ACC112 (cell line): Measurements from ENCODE around the gene SLC22A3.

ENCODE experiments used
- H2AFZ ChIP-seq: fragments of 200-600 bp; sonication (generic); one replicate; pipeline ENCODE4 v1.6.0; 2017; ENCODE audit warnings: antibody characterized with exemption, low read length; ENCODE audit not compliant: unreplicated experiment
- H3K27ac ChIP-seq: fragments of 200-600 bp; sonication (generic); 2 replicates; pipeline ENCODE4 v1.5.1; 2014; ENCODE audit warnings: low read depth, mild to moderate bottlenecking, antibody characterized with exemption, low read length, moderate library complexity
- H3K27me3 ChIP-seq: fragments of 200-600 bp; sonication (generic); 2 replicates; pipeline ENCODE4 v1.6.1; 2014; ENCODE audit warnings: mild to moderate bottlenecking, antibody characterized with exemption, low read length, moderate library complexity, mixed read lengths; ENCODE audit not compliant: insufficient read depth
- H3K36me3 ChIP-seq: fragments of 200-600 bp; sonication (generic); 2 replicates; pipeline ENCODE4 v1.6.1; 2016; ENCODE audit warnings: mild to moderate bottlenecking, antibody characterized with exemption, low read length, moderate library complexity, mixed read lengths; ENCODE audit not compliant: insufficient read depth
- H3K4me1 ChIP-seq: fragments of 200-600 bp; sonication (generic); one replicate; pipeline ENCODE4 v1.6.1; 2016; ENCODE audit warnings: low read length, mixed read lengths; ENCODE audit not compliant: insufficient read depth, unreplicated experiment, control insufficient read depth
- H3K4me3 ChIP-seq: fragments of 200-600 bp; sonication (generic); 2 replicates; pipeline ENCODE4 v1.5.1; 2014; ENCODE audit warnings: mild to moderate bottlenecking, low read depth, low read length
- H3K79me2 ChIP-seq: fragments of 200-600 bp; sonication (generic); one replicate; pipeline ENCODE4 v1.6.0; 2016; ENCODE audit warnings: low read length; ENCODE audit not compliant: control insufficient read depth, unreplicated experiment, insufficient read depth

Gene SLC22A3

DNA sequence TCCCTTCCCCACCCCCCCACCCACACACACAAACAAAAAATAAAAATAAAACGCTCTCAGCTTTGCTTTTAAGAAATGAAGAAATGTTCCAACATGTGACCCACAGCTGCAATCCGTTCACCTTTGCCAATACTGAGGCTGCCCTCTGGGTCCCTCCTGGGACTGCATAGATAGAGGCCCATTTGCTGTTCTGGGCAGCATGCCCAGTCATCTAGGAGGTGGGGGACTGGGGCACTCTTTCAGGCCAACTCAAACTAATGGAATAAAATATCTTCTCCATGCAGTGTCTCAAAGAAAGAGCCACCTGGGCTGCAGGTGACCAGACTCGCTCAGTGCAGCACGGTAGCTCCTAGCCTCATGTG, 79.9 kb downstream of the SLC22A3 start:
- peaks cover 44% of the 10 kb centered on the region for H3K4me1 ChIP-seq

DNA sequence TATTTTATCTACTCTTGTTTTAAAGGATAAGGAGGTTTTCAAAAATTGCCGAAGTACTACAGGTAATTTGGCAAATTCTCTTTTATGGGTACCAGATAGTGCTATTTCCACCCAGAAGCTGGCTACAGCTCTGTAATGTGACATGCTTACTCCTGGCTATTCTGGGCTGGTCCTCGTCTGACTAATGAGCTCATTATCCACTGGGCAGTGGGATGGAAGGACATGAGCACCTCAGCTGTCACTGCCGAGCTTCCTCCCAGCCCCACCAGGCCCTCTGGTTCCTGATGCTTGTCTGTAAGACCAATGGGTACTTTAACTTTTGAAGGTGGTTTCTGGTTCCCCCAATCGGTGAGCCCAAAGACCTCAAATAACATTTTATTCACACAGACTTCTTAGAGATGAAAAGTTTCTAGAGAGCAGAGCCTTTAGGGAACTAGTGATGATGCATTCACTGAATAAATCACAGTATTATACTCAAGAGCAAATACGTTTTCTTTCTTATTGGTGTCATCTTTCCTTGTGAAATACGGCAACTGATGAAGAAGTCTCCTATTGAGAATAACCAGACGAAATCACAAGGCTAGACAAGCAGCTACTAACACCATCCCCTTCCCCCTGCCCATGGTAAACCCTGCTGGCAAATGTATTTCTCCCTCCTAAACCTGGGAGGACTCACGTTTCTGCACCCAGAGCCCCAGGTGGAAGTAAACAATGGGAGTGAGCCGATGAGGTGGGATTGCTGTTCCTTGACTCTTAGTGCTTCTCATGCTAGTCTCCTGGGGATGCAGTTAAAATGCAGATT, 80.8 kb downstream of the SLC22A3 start:
- Histone ChIP-seq H3K4me1 (peaks cover 44% of the 10 kb centered on the region), H3K79me2 (no peaks in the 10 kb centered on the region), H3K27me3 (no peaks in the 10 kb centered on the region), H3K36me3 (no peaks in the 10 kb centered on the region), H3K27ac (no peak overlapping the region), H2AFZ (no peak overlapping the region), H3K4me3 (no peak overlapping the region)

More for the DNA sequence above, 79.9 kb downstream of the SLC22A3 start:
- no peaks in the 10 kb centered on the region for H3K79me2 ChIP-seq
- no peak overlapping the region for H3K4me3 ChIP-seq
- H3K27me3 ChIP-seq = no peaks in the 10 kb centered on the region
- no peaks in the 10 kb centered on the region for H3K36me3 ChIP-seq
- no peak overlapping the region for H3K27ac ChIP-seq
- no peak overlapping the region for H2AFZ ChIP-seq

DNA sequence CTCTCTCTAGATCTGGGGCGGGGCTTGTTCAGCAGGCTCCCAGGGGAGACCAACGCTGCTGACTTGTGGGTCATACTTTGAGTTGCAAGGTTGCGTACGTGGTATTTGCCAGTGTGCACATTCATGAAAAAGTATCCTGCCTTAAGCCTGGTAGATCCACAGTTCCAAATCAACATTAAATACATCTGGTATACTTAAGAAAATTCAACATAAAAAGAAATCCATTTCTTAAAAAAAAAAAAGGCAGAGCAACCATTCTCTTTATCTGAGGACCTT, 81.4 kb downstream of the SLC22A3 start:
- Histone ChIP-seq H3K27me3 (no peaks in the 10 kb centered on the region), H3K36me3 (no peaks in the 10 kb centered on the region), H3K4me1 (peaks cover 44% of the 10 kb centered on the region), H3K4me3 (no peak overlapping the region), H2AFZ (no peak overlapping the region), H3K27ac (no peak overlapping the region), H3K79me2 (no peaks in the 10 kb centered on the region)

DNA sequence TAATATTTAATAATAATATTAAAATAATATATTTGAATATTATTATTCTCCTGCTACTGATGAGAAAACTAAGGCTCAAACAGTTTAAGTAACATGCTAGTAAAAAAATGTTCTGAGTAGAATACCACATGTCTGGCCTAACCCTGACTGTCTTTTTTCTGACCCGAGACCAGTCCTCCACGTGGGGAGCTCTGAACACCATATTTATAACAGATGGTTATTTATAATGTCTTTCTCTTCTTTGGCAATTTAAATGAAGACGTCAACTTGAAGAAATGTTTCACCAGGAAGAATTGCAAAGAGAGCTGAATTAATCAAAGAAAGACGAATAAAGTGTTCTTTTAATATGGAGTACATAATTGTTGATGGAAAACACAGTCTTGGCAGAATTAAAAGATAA, 82.0 kb downstream of the SLC22A3 start:
- H2AFZ ChIP-seq = no peak overlapping the region
- no peak overlapping the region for H3K4me3 ChIP-seq
- peaks cover 2% of the 10 kb centered on the region; the same call in 1 of the 2 replicates for H3K27me3 ChIP-seq
- peaks cover 44% of the 10 kb centered on the region for H3K4me1 ChIP-seq
- no peaks in the 10 kb centered on the region for H3K79me2 ChIP-seq
- no peaks in the 10 kb centered on the region for H3K36me3 ChIP-seq
- no peak overlapping the region for H3K27ac ChIP-seq

DNA sequence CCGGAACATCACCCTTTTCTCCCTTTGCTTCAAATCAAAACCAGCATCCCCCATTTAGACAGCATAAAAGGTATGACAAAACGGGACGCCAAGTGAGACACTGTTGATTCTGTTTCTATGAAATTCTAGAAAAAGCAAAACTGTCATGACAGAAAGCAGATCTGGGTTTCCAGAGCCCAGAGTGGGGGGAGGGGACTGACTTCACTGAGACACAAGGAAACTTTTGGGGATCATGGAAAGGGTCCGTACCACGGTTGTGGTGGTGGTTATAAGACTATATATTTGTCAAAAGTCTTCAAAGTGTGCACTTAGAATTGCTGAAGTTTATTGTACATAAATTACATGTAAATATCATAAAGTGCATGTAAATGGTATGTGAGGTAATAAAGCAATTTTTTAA, 82.6 kb downstream of the SLC22A3 start:
- Histone ChIP-seq H3K4me3 (peak overlapping the region; percentile 1; the same call in 1 of the 2 replicates), H3K27me3 (peaks cover 6% of the 10 kb centered on the region; the same call in 1 of the 2 replicates), H2AFZ (no peak overlapping the region), H3K36me3 (no peaks in the 10 kb centered on the region), H3K27ac (peak overlapping the region; percentile 82), H3K79me2 (no peaks in the 10 kb centered on the region), H3K4me1 (peaks cover 44% of the 10 kb centered on the region)

DNA sequence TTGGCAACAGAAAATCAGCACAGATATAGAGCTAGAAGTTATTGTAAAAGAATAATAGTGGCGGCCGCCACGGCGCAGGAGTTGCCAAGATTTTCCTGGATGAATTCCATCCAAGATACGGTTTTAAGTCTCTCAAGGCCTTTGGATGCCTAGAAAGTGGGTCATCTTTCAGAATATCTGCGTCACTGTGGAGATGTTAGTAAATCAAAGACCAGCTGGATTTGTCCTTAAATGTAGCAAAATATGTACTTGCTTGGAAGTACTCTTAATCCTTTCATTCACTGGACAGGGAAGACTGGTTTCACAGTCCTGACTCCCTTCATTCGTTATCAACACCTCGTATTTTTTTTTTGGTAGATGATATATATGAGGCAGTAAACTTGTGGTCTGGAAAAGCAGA, 83.0 kb downstream of the SLC22A3 start:
- peaks cover 44% of the 10 kb centered on the region for H3K4me1 ChIP-seq
- H3K4me3 ChIP-seq = peak overlapping the region; percentile 1; the same call in 1 of the 2 replicates
- peak overlapping the region; percentile 82 for H3K27ac ChIP-seq
- no peaks in the 10 kb centered on the region for H3K36me3 ChIP-seq
- peaks cover 6% of the 10 kb centered on the region; the same call in 1 of the 2 replicates for H3K27me3 ChIP-seq
- no peaks in the 10 kb centered on the region for H3K79me2 ChIP-seq
- peak overlapping the region; percentile 11 for H2AFZ ChIP-seq

DNA sequence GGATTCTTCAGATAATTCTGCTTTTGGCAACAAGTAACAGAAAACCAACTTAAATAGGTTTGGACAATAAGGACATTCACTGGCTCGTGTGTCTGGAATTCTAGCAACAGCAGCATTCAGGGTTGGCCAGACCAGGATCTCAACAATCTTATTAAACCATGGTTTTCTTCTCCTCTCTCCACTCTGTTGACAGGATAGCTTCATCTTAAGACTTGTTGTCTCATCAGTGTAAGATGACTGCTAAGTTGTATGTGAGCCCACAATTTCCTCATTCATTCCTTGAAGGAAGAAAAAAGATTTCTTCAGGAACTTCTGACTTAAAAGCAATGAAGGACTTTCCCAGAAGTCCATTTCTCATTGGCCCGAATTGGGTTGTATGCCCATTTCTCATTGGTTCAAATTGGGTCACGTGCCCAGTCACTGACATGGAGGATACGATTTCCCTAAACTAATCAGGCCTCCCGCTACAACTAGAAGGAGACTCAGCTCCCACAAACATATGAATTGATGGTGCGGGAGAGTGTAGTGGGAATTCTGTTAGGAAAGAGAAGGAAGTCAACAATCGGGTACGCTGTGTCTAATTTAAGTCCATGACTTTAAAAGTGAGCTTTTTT, 83.7 kb downstream of the SLC22A3 start:
- peak overlapping the region; percentile 11 for H2AFZ ChIP-seq
- H3K27ac ChIP-seq = peak overlapping the region; percentile 82
- H3K79me2 ChIP-seq = no peaks in the 10 kb centered on the region
- H3K4me3 ChIP-seq = peak overlapping the region; percentile 1; the same call in 1 of the 2 replicates
- peaks cover 6% of the 10 kb centered on the region; the same call in 1 of the 2 replicates for H3K27me3 ChIP-seq
- H3K36me3 ChIP-seq = no peaks in the 10 kb centered on the region
- H3K4me1 ChIP-seq = peaks cover 42% of the 10 kb centered on the region

DNA sequence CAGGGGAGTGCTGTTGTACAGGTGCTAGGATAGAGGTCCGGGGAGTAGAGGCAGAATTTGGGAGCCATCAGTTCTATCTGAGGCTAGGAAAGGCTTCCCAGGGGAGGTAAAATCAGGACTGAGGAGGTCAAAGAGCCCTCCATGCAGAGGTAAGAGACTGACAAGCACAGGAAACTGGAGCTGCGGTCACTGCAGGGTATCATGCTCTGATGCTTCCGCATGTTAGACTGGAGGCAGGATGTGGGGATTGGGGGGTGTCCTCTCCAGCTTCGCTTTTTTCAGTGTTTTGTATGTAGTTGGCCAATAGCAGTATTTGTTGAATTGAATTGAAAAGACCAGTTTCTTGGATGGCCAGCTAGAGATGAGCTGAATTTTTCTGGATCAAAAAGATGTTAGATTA, 87.8 kb downstream of the SLC22A3 start:
- H2AFZ ChIP-seq = no peak overlapping the region
- H3K4me1 ChIP-seq = peaks cover 11% of the 10 kb centered on the region
- no peaks in the 10 kb centered on the region for H3K36me3 ChIP-seq
- H3K79me2 ChIP-seq = no peaks in the 10 kb centered on the region
- peaks cover 19% of the 10 kb centered on the region for H3K27me3 ChIP-seq
- no peak overlapping the region for H3K27ac ChIP-seq
- no peak overlapping the region for H3K4me3 ChIP-seq

DNA sequence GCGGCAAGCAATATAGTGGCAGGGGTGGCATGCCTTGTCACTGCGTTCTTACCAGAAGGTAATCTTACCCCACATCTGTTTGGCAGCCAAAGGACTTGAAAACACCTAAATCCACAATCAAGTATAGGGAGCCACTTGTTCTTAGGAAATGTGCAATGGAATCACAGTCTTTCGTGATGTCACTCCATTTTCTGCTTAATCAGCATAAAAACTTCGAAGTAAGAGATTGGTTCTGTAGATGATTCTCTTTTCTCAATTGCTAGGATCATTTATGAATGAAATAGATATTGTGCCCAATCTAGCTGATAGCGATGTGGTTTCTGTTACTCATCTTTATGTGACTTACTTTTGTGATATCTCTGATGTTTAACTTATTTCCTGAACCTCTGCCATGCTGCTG, 89.0 kb downstream of the SLC22A3 start:
- Histone ChIP-seq H3K4me3 (no peak overlapping the region), H3K36me3 (no peaks in the 10 kb centered on the region), H3K79me2 (no peaks in the 10 kb centered on the region), H3K27ac (no peak overlapping the region), H2AFZ (no peak overlapping the region), H3K27me3 (peaks cover 20% of the 10 kb centered on the region), H3K4me1 (peaks cover under 1% of the 10 kb centered on the region)

DNA sequence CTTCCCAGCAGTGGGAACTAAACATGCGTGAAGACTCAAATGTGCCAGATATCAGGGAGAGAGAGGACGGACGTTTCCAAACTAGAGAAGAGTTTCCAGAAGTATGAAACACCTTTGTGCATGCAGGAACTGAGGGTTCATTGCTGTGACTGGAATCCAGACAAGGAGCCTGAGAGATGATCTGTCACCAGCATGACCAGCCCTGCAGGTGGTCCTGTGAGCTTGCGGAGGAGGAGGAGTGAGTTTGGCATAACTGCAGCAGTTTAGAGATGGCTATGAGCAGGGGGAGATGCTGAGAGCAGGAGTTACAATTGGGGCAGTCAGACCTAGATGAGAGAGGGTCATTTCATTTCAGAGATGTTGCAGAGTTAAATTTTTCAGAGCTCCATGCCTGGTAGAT, 89.6 kb downstream of the SLC22A3 start:
- no peak overlapping the region for H2AFZ ChIP-seq
- H3K36me3 ChIP-seq = no peaks in the 10 kb centered on the region
- H3K4me1 ChIP-seq = no peaks in the 10 kb centered on the region
- no peaks in the 10 kb centered on the region for H3K79me2 ChIP-seq
- H3K27ac ChIP-seq = no peak overlapping the region
- H3K4me3 ChIP-seq = no peak overlapping the region
- peaks cover 20% of the 10 kb centered on the region for H3K27me3 ChIP-seq

DNA sequence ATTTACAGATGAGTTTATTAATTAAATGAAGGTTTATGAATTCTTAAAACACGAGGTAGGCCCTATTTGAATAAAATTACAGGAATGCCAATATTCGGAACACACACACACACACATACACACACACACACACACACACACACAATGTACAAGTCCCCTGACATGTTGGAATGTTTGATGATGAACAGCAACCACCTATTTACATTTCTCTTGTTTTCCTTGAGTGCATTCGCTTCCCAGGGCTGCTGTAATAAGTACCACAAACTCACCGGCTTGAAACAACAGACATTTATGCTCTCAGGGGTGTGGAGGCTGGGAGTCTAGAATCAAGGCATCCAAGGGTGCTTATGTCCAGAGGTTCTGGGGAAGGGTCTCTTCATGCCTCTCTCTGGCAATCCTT, 90.3 kb downstream of the SLC22A3 start:
- no peak overlapping the region for H3K4me3 ChIP-seq
- no peaks in the 10 kb centered on the region for H3K4me1 ChIP-seq
- H3K79me2 ChIP-seq = no peaks in the 10 kb centered on the region
- H3K27me3 ChIP-seq = peaks cover 20% of the 10 kb centered on the region
- no peak overlapping the region for H3K27ac ChIP-seq
- H3K36me3 ChIP-seq = no peaks in the 10 kb centered on the region
- no peak overlapping the region for H2AFZ ChIP-seq
